IPS-18a (cell line): ENCODE results near the gene PTPN1.

Source experiments
- H3K27ac ChIP-seq: one replicate; pipeline ENCODE4 v1.5.1; 2013; ENCODE audit warnings: low read length
- H3K27me3 ChIP-seq: one replicate; pipeline ENCODE4 v1.6.1; 2013; ENCODE audit warnings: mild to moderate bottlenecking, low read length; ENCODE audit not compliant: control insufficient read depth, insufficient read depth
- H3K36me3 ChIP-seq: one replicate; pipeline ENCODE4 v1.6.1; 2013; ENCODE audit warnings: low read depth, low read length; ENCODE audit not compliant: control insufficient read depth
- H3K4me1 ChIP-seq: one replicate; pipeline ENCODE4 v1.6.1; 2013; ENCODE audit warnings: low read depth, low read length; ENCODE audit not compliant: control insufficient read depth
- H3K4me3 ChIP-seq: one replicate; pipeline ENCODE4 v1.5.1; 2013; ENCODE audit warnings: low read length
- H3K9ac ChIP-seq: one replicate; pipeline ENCODE4 v1.6.1; 2013; ENCODE audit warnings: mild to moderate bottlenecking, low read length, moderate library complexity
- H3K9me3 ChIP-seq: one replicate; pipeline ENCODE4 v1.6.1; 2013; ENCODE audit warnings: low read depth, low read length; ENCODE audit not compliant: control insufficient read depth

The PTPN1 gene

DNA sequence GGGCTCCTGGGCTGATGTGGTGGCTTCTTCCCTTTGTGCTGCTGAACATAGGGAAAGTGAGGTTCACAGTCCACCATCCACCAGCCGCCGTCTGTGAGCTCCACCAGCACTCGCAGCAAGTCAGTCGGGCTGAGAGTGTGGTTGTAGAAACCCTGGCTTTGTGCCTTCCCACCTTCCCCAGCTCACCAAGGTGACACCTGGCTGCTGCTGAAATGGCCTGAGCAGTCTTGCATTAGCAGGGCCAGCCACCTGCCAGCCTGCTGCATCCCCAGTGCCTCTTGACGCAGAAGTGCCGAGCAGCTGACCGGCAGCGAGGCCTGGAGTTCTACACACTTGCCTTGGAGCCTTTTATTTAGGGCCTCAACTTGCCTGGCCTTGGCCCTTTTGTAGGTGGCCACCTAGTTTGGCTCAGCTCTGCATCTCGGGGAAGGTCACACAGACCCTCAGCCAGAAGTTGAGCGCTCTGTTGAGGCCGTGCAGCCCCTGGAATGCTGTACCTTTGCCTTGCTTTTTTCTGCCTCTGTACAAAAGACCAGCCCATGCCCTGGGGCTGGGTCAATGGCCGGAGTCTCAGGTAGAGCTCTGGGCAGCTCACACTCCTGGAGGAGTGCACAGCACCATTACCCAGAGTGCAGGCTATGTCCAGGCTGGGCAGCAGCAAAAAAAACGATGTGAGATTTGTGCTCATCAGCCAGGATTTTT is 76.5 kb downstream of the PTPN1 start:
- Histone ChIP-seq H3K36me3 (peaks cover 19% of the 10 kb centered on the region), H3K9ac (no peak overlapping the region), H3K27ac (no peak overlapping the region), H3K4me1 (no peaks in the 10 kb centered on the region), H3K9me3 (no peaks in the 10 kb centered on the region), H3K4me3 (no peak overlapping the region), H3K27me3 (no peaks in the 10 kb centered on the region)

DNA sequence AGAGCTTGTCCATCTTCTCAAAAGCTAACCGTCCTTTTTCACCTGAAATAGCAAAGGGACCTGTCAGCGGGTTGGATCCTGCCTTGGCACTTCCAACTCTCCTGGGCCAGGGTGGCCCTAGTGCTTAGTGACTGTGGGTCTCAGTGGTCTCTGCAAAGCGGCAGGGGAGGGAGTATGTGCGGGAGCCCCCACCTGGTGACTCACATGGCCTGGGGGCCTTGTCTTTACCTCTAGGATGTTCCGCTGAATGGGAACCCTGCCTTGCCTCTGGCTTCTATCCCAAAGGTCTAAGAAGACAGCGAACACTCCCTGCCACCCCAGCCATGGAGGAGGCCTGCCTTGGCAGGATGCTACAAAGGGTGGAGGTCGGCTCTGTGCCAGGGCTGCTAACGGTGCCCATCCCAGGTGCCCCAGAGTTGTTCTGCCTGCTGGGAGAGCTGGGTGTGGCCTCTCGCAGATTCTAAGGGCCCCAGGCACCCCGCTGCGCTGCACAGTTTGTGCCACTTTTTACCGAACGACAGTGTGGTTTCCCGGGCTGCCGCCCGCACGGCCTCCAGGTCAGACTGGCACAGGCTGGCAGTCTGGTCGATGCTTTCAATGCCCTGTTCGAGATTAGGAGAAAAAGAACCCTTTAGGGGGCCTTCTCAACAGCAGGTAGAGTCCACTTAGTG is 77.2 kb downstream of the PTPN1 start:
- Histone ChIP-seq H3K9ac (no peak overlapping the region), H3K4me1 (no peaks in the 10 kb centered on the region), H3K4me3 (no peak overlapping the region), H3K36me3 (peaks cover 19% of the 10 kb centered on the region), H3K9me3 (no peaks in the 10 kb centered on the region), H3K27me3 (no peaks in the 10 kb centered on the region), H3K27ac (no peak overlapping the region)

DNA sequence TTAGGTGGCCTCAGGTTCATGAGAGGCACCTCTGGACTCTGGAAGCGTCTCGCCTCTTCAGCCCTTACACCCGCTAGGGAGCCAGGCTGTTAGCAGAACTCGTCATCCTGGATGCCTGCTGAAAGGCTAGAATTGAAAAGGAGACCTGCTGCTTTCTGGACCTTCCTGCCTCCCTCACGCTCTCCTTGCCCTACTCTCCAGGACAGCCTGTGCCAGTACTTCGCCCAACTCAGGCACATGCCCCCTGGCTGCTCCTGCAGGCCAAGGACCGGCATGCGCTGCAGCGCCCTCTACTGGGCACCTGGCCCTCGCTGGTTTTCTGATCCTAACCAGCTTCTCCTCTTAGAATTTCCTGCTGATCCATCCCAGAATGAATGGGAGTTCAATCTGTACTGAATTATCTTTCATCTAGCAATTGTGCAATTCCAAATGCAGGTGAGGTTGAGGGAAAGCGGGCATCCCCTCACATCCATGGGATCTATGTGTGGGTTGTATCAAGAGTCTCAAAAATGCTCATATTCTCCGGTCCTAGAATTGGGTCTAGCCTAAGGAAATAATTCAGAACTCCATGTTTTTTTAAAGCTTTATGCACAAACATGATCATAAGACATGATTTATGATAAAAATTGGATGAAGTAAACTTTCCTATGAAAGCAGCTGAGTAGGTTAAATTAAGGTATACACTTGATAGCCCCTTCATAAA is 78.0 kb downstream of the PTPN1 start:
- no peak overlapping the region for H3K9ac ChIP-seq
- H3K4me3 ChIP-seq, result no peak overlapping the region
- no peaks in the 10 kb centered on the region for H3K27me3 ChIP-seq
- peaks cover 15% of the 10 kb centered on the region for H3K36me3 ChIP-seq
- H3K9me3 ChIP-seq, result no peaks in the 10 kb centered on the region
- H3K4me1 ChIP-seq, result no peaks in the 10 kb centered on the region
- no peak overlapping the region for H3K27ac ChIP-seq

DNA sequence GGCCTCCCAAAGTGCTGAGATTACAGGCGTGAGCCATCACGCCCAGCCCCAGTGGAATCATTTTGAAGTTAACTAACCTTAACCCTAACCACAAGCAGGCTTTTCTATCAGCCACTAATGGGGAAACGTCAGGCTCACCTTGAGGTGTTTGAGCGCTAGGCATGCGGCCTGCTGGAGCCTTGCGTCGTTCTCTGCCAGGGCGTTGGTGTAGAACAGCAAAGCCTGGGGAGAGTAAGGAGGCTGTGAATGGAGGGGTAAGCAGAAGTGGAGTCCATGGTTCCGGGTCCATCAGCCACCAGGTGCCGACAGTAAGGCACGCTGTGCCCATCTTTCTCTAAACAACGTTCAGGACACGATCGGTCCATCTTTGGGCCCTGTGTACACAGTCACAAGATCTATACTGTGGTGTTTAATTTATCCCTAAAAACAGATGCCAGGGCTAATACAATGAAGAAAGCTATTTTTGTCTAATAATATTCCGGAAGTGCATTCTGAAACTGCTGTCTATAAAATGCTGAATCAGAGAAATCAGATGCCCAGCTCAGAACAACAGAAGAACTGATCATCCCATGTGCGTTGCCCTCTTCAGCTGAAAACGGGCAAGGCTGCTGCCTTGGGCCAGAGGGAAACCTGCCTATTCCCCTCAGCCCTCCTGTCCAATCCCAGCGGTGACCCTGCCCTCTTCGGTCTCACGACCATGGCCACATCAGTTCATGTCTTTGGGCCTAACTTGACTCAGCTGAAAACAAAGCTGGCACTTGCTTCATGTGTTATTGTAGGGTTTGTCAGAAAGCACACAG is 79.6 kb downstream of the PTPN1 start:
- Histone ChIP-seq H3K4me3 (no peak overlapping the region), H3K9ac (no peak overlapping the region), H3K27ac (no peak overlapping the region), H3K9me3 (no peaks in the 10 kb centered on the region), H3K27me3 (no peaks in the 10 kb centered on the region), H3K36me3 (peaks cover 4% of the 10 kb centered on the region), H3K4me1 (no peaks in the 10 kb centered on the region)

DNA sequence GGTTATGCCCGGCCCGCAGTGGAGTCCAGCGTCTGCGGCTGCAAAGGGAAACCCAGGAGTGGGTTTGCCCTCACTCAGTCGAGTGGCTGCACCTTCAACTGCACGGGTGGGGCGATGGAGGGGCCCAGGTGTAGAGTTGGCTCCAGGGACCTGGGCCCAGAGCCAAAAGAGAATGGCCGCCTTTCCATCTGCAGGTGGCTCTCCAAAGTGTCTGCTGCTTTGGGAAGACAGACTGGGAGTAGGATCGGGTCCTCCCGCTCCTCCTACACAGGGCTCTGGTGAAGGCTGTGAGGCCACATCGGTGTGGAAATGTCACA is 80.1 kb downstream of the PTPN1 start:
- no peaks in the 10 kb centered on the region for H3K9me3 ChIP-seq
- no peak overlapping the region for H3K4me3 ChIP-seq
- no peaks in the 10 kb centered on the region for H3K4me1 ChIP-seq
- H3K27me3 ChIP-seq, result no peaks in the 10 kb centered on the region
- peaks cover 4% of the 10 kb centered on the region for H3K36me3 ChIP-seq
- no peak overlapping the region for H3K27ac ChIP-seq
- H3K9ac ChIP-seq, result no peak overlapping the region

DNA sequence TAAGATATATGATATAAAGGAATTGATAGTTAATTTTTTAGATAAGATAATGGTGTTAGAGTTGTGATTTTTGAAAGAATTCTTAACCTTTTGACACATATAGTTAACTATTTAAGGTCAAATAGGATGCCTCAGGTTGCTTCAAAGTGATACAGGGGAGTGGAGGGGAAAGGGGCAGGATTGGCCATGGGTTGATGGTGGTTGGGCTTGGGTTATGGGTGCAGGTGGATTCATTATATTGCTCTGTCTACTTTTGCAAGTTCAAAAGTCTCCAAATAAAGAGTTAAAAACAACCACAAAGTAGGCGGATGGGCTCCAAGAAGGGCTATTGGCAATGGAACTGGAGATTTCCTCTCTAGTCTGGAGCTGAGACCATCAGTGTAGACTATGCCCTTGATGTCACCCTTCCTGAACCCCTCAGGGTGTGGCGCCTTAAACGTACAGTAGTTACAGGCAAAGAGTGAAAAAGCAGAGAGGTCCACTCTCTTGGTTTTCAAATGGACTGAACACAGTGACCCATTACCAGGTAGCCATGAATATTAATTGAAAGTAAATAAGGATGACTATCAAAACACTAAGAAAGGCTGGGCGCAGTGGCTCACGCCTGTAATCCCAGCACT is 81.2 kb downstream of the PTPN1 start:
- Histone ChIP-seq H3K4me1 (peaks cover 3% of the 10 kb centered on the region), H3K9me3 (no peaks in the 10 kb centered on the region), H3K27ac (no peak overlapping the region), H3K27me3 (no peaks in the 10 kb centered on the region), H3K9ac (no peak overlapping the region), H3K4me3 (no peak overlapping the region), H3K36me3 (no peaks in the 10 kb centered on the region)

DNA sequence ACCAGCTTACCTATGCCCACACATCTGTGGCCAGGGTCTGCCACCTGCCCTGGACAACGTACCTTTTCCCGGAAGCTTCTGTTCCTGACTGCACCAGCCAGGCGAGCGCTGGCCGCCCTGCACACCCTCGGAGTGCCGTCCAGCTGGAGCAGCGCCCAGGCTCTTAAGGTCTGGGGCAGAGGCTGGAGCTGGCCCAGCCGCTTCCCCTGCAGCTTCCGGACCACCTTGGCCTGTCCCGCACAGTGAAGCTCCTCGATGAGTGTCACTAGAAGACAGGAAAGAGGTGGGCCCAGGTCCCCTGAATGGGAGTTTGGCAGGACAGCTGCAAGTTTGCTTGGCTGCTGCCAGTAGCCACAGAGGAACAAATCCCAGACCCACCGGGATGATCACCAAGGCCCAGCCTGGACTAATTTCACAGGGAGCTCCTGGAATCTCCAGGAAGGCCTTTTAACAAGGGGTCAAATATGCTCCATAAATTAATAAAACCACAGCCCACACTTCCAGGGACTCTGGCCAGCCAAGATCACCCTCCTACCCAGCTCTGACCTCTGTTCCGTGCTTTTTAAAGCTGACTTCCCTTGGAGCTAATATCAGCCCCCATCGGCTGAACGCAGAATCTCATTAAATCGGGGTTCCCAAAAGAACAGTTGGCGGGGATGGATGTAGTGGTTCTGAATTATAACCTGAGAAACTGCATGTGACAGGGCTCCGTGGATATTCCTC is 82.3 kb downstream of the PTPN1 start:
- no peak overlapping the region for H3K27ac ChIP-seq
- H3K36me3 ChIP-seq, result no peaks in the 10 kb centered on the region
- peaks cover 3% of the 10 kb centered on the region for H3K4me1 ChIP-seq
- no peak overlapping the region for H3K9ac ChIP-seq
- H3K27me3 ChIP-seq, result no peaks in the 10 kb centered on the region
- H3K9me3 ChIP-seq, result no peaks in the 10 kb centered on the region
- no peak overlapping the region for H3K4me3 ChIP-seq

DNA sequence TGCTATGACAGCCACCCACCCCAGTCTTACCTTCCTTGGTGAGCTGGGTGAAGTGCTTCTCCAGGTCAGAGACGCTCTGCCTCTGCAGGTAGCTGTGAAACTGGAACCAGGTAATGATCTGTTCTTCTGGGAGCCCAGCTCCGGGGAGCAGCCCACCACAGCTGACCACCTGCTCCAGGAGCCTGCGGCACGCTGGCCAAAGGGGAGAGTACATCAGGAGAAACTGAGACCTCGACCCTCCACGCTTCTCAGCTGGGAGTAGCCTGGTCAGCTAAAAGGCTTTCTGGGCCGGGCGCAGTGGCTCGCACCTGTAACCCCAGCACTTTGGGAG is 82.8 kb downstream of the PTPN1 start:
- H3K27me3 ChIP-seq, result no peaks in the 10 kb centered on the region
- H3K4me3 ChIP-seq, result no peak overlapping the region
- H3K27ac ChIP-seq, result no peak overlapping the region
- no peak overlapping the region for H3K9ac ChIP-seq
- H3K9me3 ChIP-seq, result no peaks in the 10 kb centered on the region
- H3K36me3 ChIP-seq, result no peaks in the 10 kb centered on the region
- H3K4me1 ChIP-seq, result peaks cover 3% of the 10 kb centered on the region

DNA sequence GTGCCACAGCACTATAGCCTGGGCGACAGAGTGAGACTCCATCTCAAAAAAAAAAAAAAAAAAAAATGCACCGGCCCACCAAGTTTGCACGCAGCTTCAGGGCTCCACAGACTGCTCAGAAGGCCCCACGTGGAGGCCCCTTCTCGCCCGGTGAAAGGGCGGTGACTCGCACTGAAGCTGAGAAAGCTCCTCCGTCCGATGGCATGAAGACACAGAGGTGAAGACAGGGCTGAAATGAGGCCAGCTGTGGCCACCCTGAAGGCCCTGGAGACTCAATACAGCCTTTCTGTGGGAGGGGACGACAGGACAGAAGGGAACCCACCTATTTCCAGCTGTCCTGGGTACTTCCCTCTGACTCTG is 84.0 kb downstream of the PTPN1 start:
- Histone ChIP-seq H3K36me3 (no peaks in the 10 kb centered on the region), H3K27me3 (no peaks in the 10 kb centered on the region), H3K4me1 (peaks cover 3% of the 10 kb centered on the region), H3K4me3 (no peak overlapping the region), H3K9ac (no peak overlapping the region), H3K9me3 (no peaks in the 10 kb centered on the region), H3K27ac (no peak overlapping the region)

DNA sequence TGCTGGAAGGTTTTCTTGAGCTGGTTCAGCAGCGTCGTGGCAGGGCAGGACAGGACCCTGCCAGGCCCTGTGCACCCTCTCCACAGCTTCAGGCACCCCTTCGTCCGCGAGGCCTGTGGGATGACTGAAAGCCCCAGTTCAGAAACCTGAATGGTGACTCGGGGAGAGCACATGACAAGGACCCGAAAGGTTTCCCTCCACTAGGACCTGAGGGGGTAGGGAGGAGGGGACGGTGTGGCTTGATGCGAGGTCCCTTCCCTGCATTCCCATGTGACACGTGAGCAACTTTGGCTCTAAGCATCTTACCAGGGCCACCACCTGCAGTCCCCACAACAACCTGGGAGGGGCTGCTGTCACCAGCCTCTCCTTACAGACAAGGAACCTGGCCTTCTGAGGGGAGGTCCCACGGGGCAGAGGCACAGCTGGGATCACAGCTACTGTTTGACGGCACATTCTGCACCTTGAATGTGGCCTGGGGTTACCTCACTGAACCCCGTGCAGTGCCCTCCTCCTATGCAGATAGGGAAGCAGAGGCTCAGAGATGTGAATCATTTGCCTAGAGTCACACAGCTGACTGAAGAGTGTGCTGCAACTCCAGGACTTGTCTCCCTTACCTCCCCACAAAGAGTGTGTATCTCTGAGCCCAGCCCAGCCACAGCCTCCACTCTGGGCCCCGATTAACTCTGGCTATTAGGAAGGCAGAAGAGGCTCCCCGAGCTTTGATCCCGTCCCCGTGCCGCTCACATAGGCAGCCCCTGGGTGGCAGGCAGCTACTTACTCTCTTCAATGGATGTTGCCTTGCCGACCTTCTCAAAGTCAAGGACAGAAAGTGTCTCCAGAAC is 84.6 kb downstream of the PTPN1 start:
- Histone ChIP-seq H3K4me1 (peaks cover 3% of the 10 kb centered on the region), H3K9me3 (no peaks in the 10 kb centered on the region), H3K36me3 (no peaks in the 10 kb centered on the region), H3K27ac (no peak overlapping the region), H3K27me3 (no peaks in the 10 kb centered on the region), H3K4me3 (no peak overlapping the region), H3K9ac (no peak overlapping the region)
